Endodermal cell (in vitro differentiated cells): ENCODE data around the gene LMO3. TPM values are rescaled to one million over a fixed set of nuclear protein-coding genes. Genes with fewer than 3 reads are reported as not detected.

Experiments
- DNase-seq: peaks from one replicate; pipeline ENCODE4 v3.0.0-alpha.2; 2017
- H3K27ac ChIP-seq: 2 replicates; pipeline ENCODE4 v1.5.1; 2013; ENCODE audit warnings: mild to moderate bottlenecking, low read depth, low read length, moderate library complexity
- H3K27me3 ChIP-seq: 2 replicates; pipeline ENCODE4 v1.6.1; 2013; ENCODE audit warnings: mild to moderate bottlenecking, low read length, moderate library complexity; ENCODE audit not compliant: insufficient read depth, control insufficient read depth, poor library complexity, severe bottlenecking
- H3K36me3 ChIP-seq: 2 replicates; pipeline ENCODE4 v1.7.0; 2013; ENCODE audit warnings: mild to moderate bottlenecking, low read length, moderate library complexity; ENCODE audit not compliant: control insufficient read depth, insufficient read depth
- H3K4me1 ChIP-seq: one replicate; pipeline ENCODE4 v1.7.0; 2013; ENCODE audit warnings: low read length; ENCODE audit not compliant: control insufficient read depth, insufficient read depth
- H3K4me3 ChIP-seq: 2 replicates; pipeline ENCODE4 v1.5.1; 2013; ENCODE audit warnings: mild to moderate bottlenecking, low read length, moderate library complexity
- H3K9ac ChIP-seq: 2 replicates; pipeline ENCODE4 v1.6.1; 2013; ENCODE audit warnings: mild to moderate bottlenecking, low read length, moderate library complexity; ENCODE audit not compliant: poor library complexity, severe bottlenecking; ENCODE audit errors: extremely low read depth
- H3K9me3 ChIP-seq: 2 replicates; pipeline ENCODE4 v1.6.1; 2013; ENCODE audit warnings: mild to moderate bottlenecking, low read length, moderate library complexity; ENCODE audit not compliant: control insufficient read depth
- H3K27ac Mint-ChIP-seq: 2 replicates; pipeline ENCODE4 v1.8.0; 2020; ENCODE audit warnings: mixed read lengths
- H3K27me3 Mint-ChIP-seq: 2 replicates; pipeline ENCODE4 v1.8.0; 2021; ENCODE audit warnings: mild to moderate bottlenecking, mixed read lengths; ENCODE audit not compliant: insufficient read depth
- H3K36me3 Mint-ChIP-seq: 2 replicates; pipeline ENCODE4 v1.8.0; 2020; ENCODE audit warnings: low read depth, mixed read lengths
- H3K4me1 Mint-ChIP-seq: 2 replicates; pipeline ENCODE4 v1.8.0; 2020; ENCODE audit warnings: mixed read lengths
- H3K4me3 Mint-ChIP-seq: 2 replicates; pipeline ENCODE4 v1.8.0; 2020; ENCODE audit warnings: mild to moderate bottlenecking, moderate library complexity, mixed read lengths
- H3K9me3 Mint-ChIP-seq: 2 replicates; pipeline ENCODE4 v1.8.0; 2020; ENCODE audit warnings: mild to moderate bottlenecking, mixed read lengths
- CTCF ChIP-seq: fragments of 200-600 bp; sonication (generic); conservative IDR thresholded peaks from 2 replicates; pipeline ENCODE4 v1.5.0; 2021; ENCODE audit warnings: antibody characterized with exemption, mild to moderate bottlenecking
- WGBS, 2 experiments: methylation state at CpG; one replicate each; pipeline versions ENCODE4 v1.1.5 to v1.1.7; 2013; ENCODE audit warnings: missing lambda C conversion rate in 2 of 2, mixed read lengths in 1 of 2; ENCODE audit not compliant: insufficient coverage in 1 of 2, insufficient read length in 1 of 2; 5-methylcytosine and 5-hydroxymethylcytosine counted together
- total RNA-seq, 2 donors: library from RNA; stranded (reverse); fragmentation: NEBNext Ultra II Directional in 1 of 2; extraction: Animal tissue kit (Norgen Biotek cat#: 25700) in 1 of 2; gene quantifications; 2 replicates in 1 of 2; 3 replicates in 1 of 2; pipeline ENCODE4 v1.2.1, GENCODE V29; 2021

LMO3 gene
- total RNA-seq, 2 donors from 2014 or later, result 0.77 to 3.2 TPM

GRCh38 chr12:16587514-16587913 lies 18.4 kb downstream of the LMO3 start:
- DNase-seq, result no peak
- TF ChIP-seq CTCF, result no peak
- Mint-ChIP-seq H3K4me1 (no peaks in the 10 kb centered on the region), H3K9me3 (no peaks in the 10 kb centered on the region), H3K4me3 (no peak overlapping the region), H3K27ac (no peak overlapping the region), H3K36me3 (no peaks in the 10 kb centered on the region), H3K27me3 (no peaks in the 10 kb centered on the region)
- no peaks in the 10 kb centered on the region for H3K9me3 ChIP-seq
- WGBS, 2 experiments, result 90% methylated on average over 1 of the region's 1 CpG; no CpG with 5 or more reads in 1 of the 2 experiments
- no peak overlapping the region for H3K4me3 ChIP-seq
- H3K4me1 ChIP-seq, result no peaks in the 10 kb centered on the region
- no peaks in the 10 kb centered on the region for H3K36me3 ChIP-seq
- no peak overlapping the region for H3K9ac ChIP-seq
- H3K27ac ChIP-seq, result no peak overlapping the region
- H3K27me3 ChIP-seq, result no peaks in the 10 kb centered on the region

GRCh38 chr12:16587110-16587453 lies 18.9 kb downstream of the LMO3 start:
- H3K4me1 Mint-ChIP-seq, result no peaks in the 10 kb centered on the region
- no peaks in the 10 kb centered on the region for H3K27me3 ChIP-seq
- no peaks in the 10 kb centered on the region for H3K4me1 ChIP-seq
- no peaks in the 10 kb centered on the region for H3K36me3 Mint-ChIP-seq
- no peaks in the 10 kb centered on the region for H3K27me3 Mint-ChIP-seq
- no peak overlapping the region for H3K4me3 Mint-ChIP-seq
- no peak overlapping the region for H3K27ac Mint-ChIP-seq
- H3K36me3 ChIP-seq, result no peaks in the 10 kb centered on the region
- no peaks in the 10 kb centered on the region for H3K9me3 ChIP-seq
- no peak for TF ChIP-seq CTCF
- no peaks in the 10 kb centered on the region for H3K9me3 Mint-ChIP-seq
- no peak overlapping the region for H3K4me3 ChIP-seq
- DNase-seq, result no peak
- H3K27ac ChIP-seq, result peak overlapping the region; percentile 30
- H3K9ac ChIP-seq, result no peak overlapping the region
- WGBS, 2 experiments, result 79 to 87% methylated on average over 3 of the region's 3 CpGs

- no peaks in the 10 kb centered on the region for H3K27me3 ChIP-seq
- no peak overlapping the region for H3K9ac ChIP-seq
- no peak overlapping the region for H3K4me3 Mint-ChIP-seq
- no peaks in the 10 kb centered on the region for H3K36me3 ChIP-seq
- H3K4me1 Mint-ChIP-seq, result no peaks in the 10 kb centered on the region
- TF ChIP-seq CTCF, result no peak
- no peak for DNase-seq
- no peaks in the 10 kb centered on the region for H3K4me1 ChIP-seq
- no peaks in the 10 kb centered on the region for H3K36me3 Mint-ChIP-seq
- peak overlapping the region; percentile 30 for H3K27ac ChIP-seq
- no peaks in the 10 kb centered on the region for H3K27me3 Mint-ChIP-seq
- 91 to 95% methylated on average over 6 to 8 of the region's 8 CpGs for WGBS, 2 experiments
- no peaks in the 10 kb centered on the region for H3K9me3 Mint-ChIP-seq
- no peaks in the 10 kb centered on the region for H3K9me3 ChIP-seq
- H3K4me3 ChIP-seq, result no peak overlapping the region
- H3K27ac Mint-ChIP-seq, result no peak overlapping the region
Measured at GRCh38 chr12:16586350-16587109, 19.4 kb downstream of the LMO3 start.
